Mesendoderm (in vitro differentiated cells): ENCODE data around the gene POLR2J.
"Not testable (repeated sequence)": the region's sequence is repeated elsewhere in the genome, so short reads cannot be mapped to it uniquely, and the experiment has no call there.

Source experiments
- DNase-seq: peaks from one replicate; pipeline ENCODE4 v3.0.0; 2013
- H2AK5ac ChIP-seq: 2 replicates; pipeline ENCODE4 v1.6.1; 2013; ENCODE audit warnings: low read length, inconsistent platforms
- H2BK120ac ChIP-seq: 2 replicates; pipeline ENCODE4 v1.6.1; 2013; ENCODE audit warnings: low read depth, mild to moderate bottlenecking, low read length, moderate library complexity, mixed read lengths
- H2BK15ac ChIP-seq: replicated peaks from 2 replicates; pipeline ENCODE4 v1.6.1; 2013; ENCODE audit warnings: low read depth, mild to moderate bottlenecking, moderate library complexity
- H2BK5ac ChIP-seq: 2 replicates; pipeline ENCODE4 v1.6.1; 2013; ENCODE audit warnings: low read length, inconsistent platforms
- H3K18ac ChIP-seq: 2 replicates; pipeline ENCODE4 v1.6.1; 2013; ENCODE audit warnings: mild to moderate bottlenecking, low read length, mixed read lengths
- H3K23ac ChIP-seq: one replicate; pipeline ENCODE4 v1.6.1; 2013; ENCODE audit warnings: low read length
- H3K27ac ChIP-seq: 2 replicates; pipeline ENCODE4 v1.5.1; 2013; ENCODE audit warnings: low read depth, mild to moderate bottlenecking, inconsistent platforms, low read length, moderate library complexity
- H3K27me3 ChIP-seq: 2 replicates; pipeline ENCODE4 v1.6.1; 2013; ENCODE audit warnings: low read length, control low read depth, mild to moderate bottlenecking, inconsistent platforms; ENCODE audit not compliant: insufficient read depth, poor library complexity
- H3K36me3 ChIP-seq: 2 replicates; pipeline ENCODE4 v1.6.1; 2013; ENCODE audit warnings: low read length, inconsistent platforms; ENCODE audit not compliant: control insufficient read depth, insufficient read depth
- H3K4ac ChIP-seq: one replicate; pipeline ENCODE4 v1.6.1; 2013; ENCODE audit warnings: low read depth, mild to moderate bottlenecking, low read length, moderate library complexity
- H3K4me1 ChIP-seq: 2 replicates; pipeline ENCODE4 v1.6.1; 2013; ENCODE audit warnings: low read depth, low read length, inconsistent platforms; ENCODE audit not compliant: control insufficient read depth
- H3K4me2 ChIP-seq: 2 replicates; pipeline ENCODE4 v1.6.1; 2013; ENCODE audit warnings: low read length
- H3K4me3 ChIP-seq: 2 replicates; pipeline ENCODE4 v1.5.1; 2013; ENCODE audit warnings: mild to moderate bottlenecking, low read length
- H3K56ac ChIP-seq: one replicate; pipeline ENCODE4 v1.6.1; 2013; ENCODE audit warnings: low read length
- H3K79me1 ChIP-seq: 2 replicates; pipeline ENCODE4 v1.6.1; 2013; ENCODE audit warnings: low read length, inconsistent platforms
- H3K79me2 ChIP-seq: 2 replicates; pipeline ENCODE4 v1.6.1; 2013; ENCODE audit warnings: mild to moderate bottlenecking, low read length; ENCODE audit not compliant: control insufficient read depth, insufficient read depth
- H3K9ac ChIP-seq: 2 replicates; pipeline ENCODE4 v1.6.1; 2013; ENCODE audit warnings: low read length, inconsistent platforms
- H4K5ac ChIP-seq: one replicate; pipeline ENCODE4 v1.6.1; 2013; ENCODE audit warnings: low read length
- H4K8ac ChIP-seq: one replicate; pipeline ENCODE4 v1.6.1; 2013; ENCODE audit warnings: low read depth, mild to moderate bottlenecking, control low read depth, low read length, moderate library complexity
- WGBS: extraction: QIAGEN DNeasy Blood & Tissue Kit; methylation state at CpG from one replicate; pipeline ENCODE4 v1.1.7; 2013; ENCODE audit warnings: low lambda C conversion rate, missing lambda C conversion rate; ENCODE audit not compliant: insufficient coverage; ENCODE audit errors: extremely low coverage; 5-methylcytosine and 5-hydroxymethylcytosine counted together

Gene POLR2J

GRCh38 chr7:102498321-102498720 lies 19.6 kb upstream of the POLR2J start:
- H3K79me2 ChIP-seq, H4K8ac ChIP-seq, H4K5ac ChIP-seq, H3K9ac ChIP-seq, H3K18ac ChIP-seq, H3K4me1 ChIP-seq, H2BK5ac ChIP-seq, H2BK15ac ChIP-seq, H2BK120ac ChIP-seq, H3K27ac ChIP-seq, DNase-seq, H3K23ac ChIP-seq, H3K36me3 ChIP-seq, H3K4me2 ChIP-seq, H3K27me3 ChIP-seq, H3K79me1 ChIP-seq, H3K56ac ChIP-seq, H3K4me3 ChIP-seq, H3K4ac ChIP-seq, H2AK5ac ChIP-seq: not testable (repeated sequence)
- no CpG with 5 or more reads among the region's 16 CpGs for WGBS

- H3K23ac ChIP-seq, H2BK15ac ChIP-seq, H3K18ac ChIP-seq, H3K27ac ChIP-seq, H3K36me3 ChIP-seq, H2BK5ac ChIP-seq, DNase-seq, H4K5ac ChIP-seq, H3K79me1 ChIP-seq, H4K8ac ChIP-seq, H2BK120ac ChIP-seq, H3K4me1 ChIP-seq, H3K4me2 ChIP-seq, H3K27me3 ChIP-seq, H2AK5ac ChIP-seq, H3K79me2 ChIP-seq, H3K4me3 ChIP-seq, H3K4ac ChIP-seq, H3K56ac ChIP-seq, H3K9ac ChIP-seq: not testable (repeated sequence)
- WGBS = no CpG with 5 or more reads among the region's 5 CpGs
Observed at GRCh38 chr7:102497308-102497707, 18.6 kb upstream of the POLR2J start.

- not testable (repeated sequence) for H3K4me3 ChIP-seq, H2BK15ac ChIP-seq, H4K5ac ChIP-seq, H3K18ac ChIP-seq, H3K56ac ChIP-seq, H3K27ac ChIP-seq, DNase-seq, H3K23ac ChIP-seq, H3K9ac ChIP-seq, H3K4ac ChIP-seq, H3K79me1 ChIP-seq, H2BK120ac ChIP-seq, H2BK5ac ChIP-seq, H3K36me3 ChIP-seq, H3K27me3 ChIP-seq, H2AK5ac ChIP-seq, H3K4me2 ChIP-seq, H3K4me1 ChIP-seq, H3K79me2 ChIP-seq, H4K8ac ChIP-seq
- no CpG with 5 or more reads among the region's 10 CpGs for WGBS
Observed at GRCh38 chr7:102496861-102497260, 18.1 kb upstream of the POLR2J start.

GRCh38 chr7:102494473-102495149 lies 15.9 kb upstream of the POLR2J start:
- DNase-seq, H3K79me2 ChIP-seq, H4K5ac ChIP-seq, H3K36me3 ChIP-seq, H3K23ac ChIP-seq, H4K8ac ChIP-seq, H3K27me3 ChIP-seq, H3K79me1 ChIP-seq, H2BK120ac ChIP-seq, H3K18ac ChIP-seq, H2BK15ac ChIP-seq, H2BK5ac ChIP-seq, H3K4me1 ChIP-seq, H3K4me3 ChIP-seq, H3K4me2 ChIP-seq, H3K56ac ChIP-seq, H2AK5ac ChIP-seq, H3K4ac ChIP-seq, H3K9ac ChIP-seq, H3K27ac ChIP-seq: not testable (repeated sequence)
- no CpG with 5 or more reads among the region's 67 CpGs for WGBS

GRCh38 chr7:102494026-102494425 lies 15.3 kb upstream of the POLR2J start:
- H3K4me1 ChIP-seq, H4K5ac ChIP-seq, H3K27me3 ChIP-seq, H3K9ac ChIP-seq, H2BK15ac ChIP-seq, H3K79me2 ChIP-seq, H3K79me1 ChIP-seq, H3K18ac ChIP-seq, H3K56ac ChIP-seq, H3K4ac ChIP-seq, H3K4me3 ChIP-seq, H3K4me2 ChIP-seq, H2BK5ac ChIP-seq, H3K27ac ChIP-seq, H3K23ac ChIP-seq, DNase-seq, H4K8ac ChIP-seq, H2AK5ac ChIP-seq, H2BK120ac ChIP-seq, H3K36me3 ChIP-seq: not testable (repeated sequence)
- no CpG with 5 or more reads among the region's 15 CpGs for whole genome bisulfite sequencing
